HL-60 (cell line): Measurements from ENCODE around the gene IQCE.

Experiments
- GABPA ChIP-seq: IDR thresholded peaks from 2 replicates; pipeline ENCODE4 v1.6.1; 2012; ENCODE audit warnings: low read depth
- POLR2AphosphoS5 ChIP-seq: IDR thresholded peaks from 2 replicates; pipeline ENCODE4 v1.6.1; 2012; ENCODE audit warnings: low read depth
- SPI1 ChIP-seq: IDR thresholded peaks from 2 replicates; pipeline ENCODE4 v1.6.1; 2012; ENCODE audit warnings: low read depth, mild to moderate bottlenecking, borderline replicate concordance
- TF ChIP-seq, protein P1 (sequence below): IDR thresholded peaks from one replicate; pipeline ENCODE4 v1.5.1; 2011; ENCODE audit warnings: low read length, control low read depth, inconsistent platforms; ENCODE audit not compliant: insufficient read depth

DNA sequence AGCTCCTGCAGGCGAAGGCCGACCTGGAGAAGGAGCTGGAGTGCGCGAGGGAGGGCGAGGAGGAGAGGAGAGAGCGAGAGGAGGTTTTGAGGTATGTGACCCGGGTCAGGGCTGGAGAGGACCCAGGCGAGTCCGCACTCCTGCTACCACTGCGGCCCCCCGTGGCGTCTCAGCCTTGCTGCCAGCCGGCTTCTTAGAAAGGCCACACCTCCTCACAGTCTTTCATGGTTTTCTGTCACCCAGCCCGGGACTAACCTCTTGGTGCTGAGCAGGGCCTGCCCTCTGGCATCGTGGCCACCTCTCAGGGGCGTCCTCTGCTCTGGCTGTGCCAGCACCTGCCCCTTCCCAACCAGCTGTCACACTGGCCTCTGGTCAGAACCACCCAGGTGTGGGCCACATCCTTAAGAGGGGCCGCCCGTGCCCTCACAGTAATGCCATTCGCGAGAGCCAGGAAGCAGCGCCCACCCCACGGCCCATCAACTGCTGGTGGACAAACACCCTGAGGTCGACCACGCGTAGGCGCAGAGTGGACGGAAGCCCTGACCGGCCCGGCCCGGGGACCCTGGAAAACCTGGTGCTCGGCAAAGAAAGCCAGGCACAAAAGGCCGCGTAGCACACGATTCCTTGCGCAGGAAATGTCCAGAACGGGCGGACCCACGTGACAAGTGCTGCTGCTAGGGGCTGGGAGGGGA lies 34.4 kb downstream of the IQCE start:
- TF ChIP-seq, protein P1, sequence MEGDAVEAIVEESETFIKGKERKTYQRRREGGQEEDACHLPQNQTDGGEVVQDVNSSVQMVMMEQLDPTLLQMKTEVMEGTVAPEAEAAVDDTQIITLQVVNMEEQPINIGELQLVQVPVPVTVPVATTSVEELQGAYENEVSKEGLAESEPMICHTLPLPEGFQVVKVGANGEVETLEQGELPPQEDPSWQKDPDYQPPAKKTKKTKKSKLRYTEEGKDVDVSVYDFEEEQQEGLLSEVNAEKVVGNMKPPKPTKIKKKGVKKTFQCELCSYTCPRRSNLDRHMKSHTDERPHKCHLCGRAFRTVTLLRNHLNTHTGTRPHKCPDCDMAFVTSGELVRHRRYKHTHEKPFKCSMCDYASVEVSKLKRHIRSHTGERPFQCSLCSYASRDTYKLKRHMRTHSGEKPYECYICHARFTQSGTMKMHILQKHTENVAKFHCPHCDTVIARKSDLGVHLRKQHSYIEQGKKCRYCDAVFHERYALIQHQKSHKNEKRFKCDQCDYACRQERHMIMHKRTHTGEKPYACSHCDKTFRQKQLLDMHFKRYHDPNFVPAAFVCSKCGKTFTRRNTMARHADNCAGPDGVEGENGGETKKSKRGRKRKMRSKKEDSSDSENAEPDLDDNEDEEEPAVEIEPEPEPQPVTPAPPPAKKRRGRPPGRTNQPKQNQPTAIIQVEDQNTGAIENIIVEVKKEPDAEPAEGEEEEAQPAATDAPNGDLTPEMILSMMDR = no peak
- TF ChIP-seq GABPA (no peak), POLR2AphosphoS5 (no peak), SPI1 (no peak)
